ENCODE measurements around the gene ROBO1. TPM values are rescaled to one million over a fixed set of nuclear protein-coding genes. Genes with fewer than 3 reads are reported as not detected.
A peak's percentile ranks its signal among the peaks of the same experiment; 100 is the strongest.

Gene ROBO1
- total RNA-seq, 1 donor: 69.8 TPM

DNA sequence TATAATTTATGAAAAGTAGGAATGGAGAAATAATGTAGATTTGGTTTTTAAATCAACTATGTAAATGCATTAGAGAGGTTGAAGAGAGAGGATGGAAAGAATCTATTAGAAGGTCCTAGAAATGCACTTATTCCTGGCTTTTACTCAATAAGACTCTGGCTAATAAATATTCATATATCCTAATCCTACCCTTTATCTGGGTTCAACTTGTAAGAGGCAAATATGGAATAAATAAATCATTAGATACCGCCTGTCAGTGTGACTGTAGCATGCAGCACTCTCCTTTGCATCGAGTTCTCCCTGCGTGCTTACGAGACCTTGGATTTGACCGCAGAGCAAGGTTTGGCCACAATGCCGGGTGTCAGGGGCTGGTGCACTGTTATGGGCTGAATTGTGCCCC, 1156.5 kb downstream of the ROBO1 start:
- Histone ChIP-seq H3K36me3 (ENCODE audit: insufficient read depth, low read length) (peaks cover 5% of the 10 kb centered on the region), H2AFZ (ENCODE audit: low read length) (no peak overlapping the region), H3K4me2 (ENCODE audit: insufficient read depth, low read length) (no peak overlapping the region), H3K4me1 (ENCODE audit: insufficient read depth, low read length) (no peaks in the 10 kb centered on the region), H3K27me3 (ENCODE audit: insufficient read depth, low read length) (no peaks in the 10 kb centered on the region), H4K20me1 (ENCODE audit: insufficient read depth, low read length) (no peaks in the 10 kb centered on the region), H3K27ac (ENCODE audit: low read depth, low read length) (no peak overlapping the region), H3K9me3 (ENCODE audit: low read depth, low read length) (no peaks in the 10 kb centered on the region), H3K4me3 (ENCODE audit: insufficient read depth, low read length) (no peak overlapping the region), H3K79me2 (ENCODE audit: insufficient read depth, low read length) (no peaks in the 10 kb centered on the region)
- no peak for DNase-seq (ENCODE audit: insufficient read length, low spot score, missing footprints)
- TF ChIP-seq, protein P1, sequence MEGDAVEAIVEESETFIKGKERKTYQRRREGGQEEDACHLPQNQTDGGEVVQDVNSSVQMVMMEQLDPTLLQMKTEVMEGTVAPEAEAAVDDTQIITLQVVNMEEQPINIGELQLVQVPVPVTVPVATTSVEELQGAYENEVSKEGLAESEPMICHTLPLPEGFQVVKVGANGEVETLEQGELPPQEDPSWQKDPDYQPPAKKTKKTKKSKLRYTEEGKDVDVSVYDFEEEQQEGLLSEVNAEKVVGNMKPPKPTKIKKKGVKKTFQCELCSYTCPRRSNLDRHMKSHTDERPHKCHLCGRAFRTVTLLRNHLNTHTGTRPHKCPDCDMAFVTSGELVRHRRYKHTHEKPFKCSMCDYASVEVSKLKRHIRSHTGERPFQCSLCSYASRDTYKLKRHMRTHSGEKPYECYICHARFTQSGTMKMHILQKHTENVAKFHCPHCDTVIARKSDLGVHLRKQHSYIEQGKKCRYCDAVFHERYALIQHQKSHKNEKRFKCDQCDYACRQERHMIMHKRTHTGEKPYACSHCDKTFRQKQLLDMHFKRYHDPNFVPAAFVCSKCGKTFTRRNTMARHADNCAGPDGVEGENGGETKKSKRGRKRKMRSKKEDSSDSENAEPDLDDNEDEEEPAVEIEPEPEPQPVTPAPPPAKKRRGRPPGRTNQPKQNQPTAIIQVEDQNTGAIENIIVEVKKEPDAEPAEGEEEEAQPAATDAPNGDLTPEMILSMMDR (IDR thresholded peaks at IDR 0.05; ENCODE audit: extremely low read depth, low read depth, low read length): no peak

DNA sequence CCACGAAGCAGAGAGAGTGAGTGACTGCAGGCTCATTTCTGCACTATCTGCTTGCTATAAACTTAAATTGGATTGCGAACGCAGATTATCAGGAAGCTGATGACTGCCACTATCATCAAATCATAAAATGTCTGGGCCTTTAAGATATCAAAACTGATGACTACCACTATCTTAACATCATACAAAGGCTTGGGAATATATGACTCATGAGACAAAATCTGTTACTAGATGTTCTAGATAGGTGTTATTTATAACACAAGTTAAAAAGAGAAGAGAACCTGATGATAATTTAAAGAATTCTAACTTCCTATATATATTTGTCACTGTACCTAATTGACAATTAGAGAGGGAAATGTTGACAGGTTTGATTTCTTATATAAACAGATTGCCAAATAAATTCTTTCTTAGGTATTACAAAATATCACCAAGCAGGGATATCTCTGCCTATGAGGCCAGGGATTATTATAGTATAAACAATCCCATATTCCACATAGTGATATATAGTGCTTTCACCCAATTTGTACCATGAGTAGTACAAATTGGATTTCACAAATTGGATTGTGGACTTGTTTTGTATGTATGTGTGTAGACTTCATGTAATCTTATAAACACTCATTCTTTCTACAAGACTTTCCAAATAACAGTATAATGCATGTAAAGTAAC, 1157.2 kb downstream of the ROBO1 start:
- DNase-seq (ENCODE audit: insufficient read length, low spot score, missing footprints): no peak
- Histone ChIP-seq H3K79me2 (ENCODE audit: insufficient read depth, low read length) (no peaks in the 10 kb centered on the region), H2AFZ (ENCODE audit: low read length) (no peak overlapping the region), H4K20me1 (ENCODE audit: insufficient read depth, low read length) (no peaks in the 10 kb centered on the region), H3K27ac (ENCODE audit: low read depth, low read length) (no peak overlapping the region), H3K4me3 (ENCODE audit: insufficient read depth, low read length) (no peak overlapping the region), H3K4me1 (ENCODE audit: insufficient read depth, low read length) (no peaks in the 10 kb centered on the region), H3K9me3 (ENCODE audit: low read depth, low read length) (no peaks in the 10 kb centered on the region), H3K27me3 (ENCODE audit: insufficient read depth, low read length) (no peaks in the 10 kb centered on the region), H3K4me2 (ENCODE audit: insufficient read depth, low read length) (no peak overlapping the region), H3K36me3 (ENCODE audit: insufficient read depth, low read length) (peaks cover 5% of the 10 kb centered on the region)
- TF ChIP-seq, protein P1 (IDR thresholded peaks at IDR 0.05; ENCODE audit: extremely low read depth, low read depth, low read length): no peak

DNA sequence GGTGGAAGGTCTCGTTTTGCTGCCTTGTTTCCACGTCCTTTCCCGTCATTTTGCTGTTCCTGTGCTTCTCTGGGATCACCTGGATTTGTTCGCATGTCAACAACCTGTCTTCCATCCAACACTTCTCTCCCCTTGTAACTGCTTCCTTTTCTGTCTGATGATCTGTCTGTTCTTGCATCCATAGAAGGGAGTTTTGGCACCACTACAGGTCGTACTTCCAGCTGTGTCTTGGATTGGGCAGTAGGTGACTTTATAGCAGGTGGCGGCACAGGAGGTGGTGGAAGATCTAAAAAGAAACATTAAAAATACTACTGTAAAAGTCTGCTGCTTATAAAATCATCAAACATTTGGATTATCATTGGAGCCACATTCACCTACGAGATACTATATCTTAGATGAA, 1161.0 kb downstream of the ROBO1 start:
- H3K4me1 ChIP-seq (ENCODE audit: insufficient read depth, low read length): peaks cover 9% of the 10 kb centered on the region
- no peaks in the 10 kb centered on the region for H4K20me1 ChIP-seq (ENCODE audit: insufficient read depth, low read length)
- no peak for DNase-seq (ENCODE audit: insufficient read length, low spot score, missing footprints)
- H2AFZ ChIP-seq (ENCODE audit: low read length): no peak overlapping the region
- peaks cover 7% of the 10 kb centered on the region for H3K36me3 ChIP-seq (ENCODE audit: insufficient read depth, low read length)
- no peak overlapping the region for H3K27ac ChIP-seq (ENCODE audit: low read depth, low read length)
- no peak overlapping the region for H3K4me2 ChIP-seq (ENCODE audit: insufficient read depth, low read length)
- TF ChIP-seq, protein P1 (IDR thresholded peaks at IDR 0.05; ENCODE audit: extremely low read depth, low read depth, low read length): no peak
- no peaks in the 10 kb centered on the region for H3K79me2 ChIP-seq (ENCODE audit: insufficient read depth, low read length)
- H3K9me3 ChIP-seq (ENCODE audit: low read depth, low read length): no peaks in the 10 kb centered on the region
- H3K4me3 ChIP-seq (ENCODE audit: insufficient read depth, low read length): no peak overlapping the region
- no peaks in the 10 kb centered on the region for H3K27me3 ChIP-seq (ENCODE audit: insufficient read depth, low read length)

DNA sequence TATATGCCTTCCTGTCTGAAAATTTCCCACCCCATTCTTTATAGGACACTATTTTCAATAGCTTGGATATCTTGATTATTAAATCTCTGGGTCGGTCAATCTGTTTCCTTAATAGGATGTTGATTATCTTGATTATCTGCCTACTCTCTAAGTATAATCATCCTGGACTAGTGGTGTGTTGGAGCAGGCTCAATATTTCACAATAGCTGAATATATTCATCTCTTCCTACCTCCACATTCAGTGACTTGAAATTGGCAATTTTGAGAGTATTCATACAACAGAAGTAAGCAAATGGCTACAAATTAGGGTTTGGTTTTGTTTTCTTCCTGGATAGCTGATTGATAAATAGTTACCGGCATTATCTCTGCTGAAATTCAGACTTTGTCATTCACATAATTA, 1162.6 kb downstream of the ROBO1 start:
- Histone ChIP-seq H3K27me3 (ENCODE audit: insufficient read depth, low read length) (no peaks in the 10 kb centered on the region), H3K4me1 (ENCODE audit: insufficient read depth, low read length) (peaks cover 9% of the 10 kb centered on the region), H3K36me3 (ENCODE audit: insufficient read depth, low read length) (peaks cover 7% of the 10 kb centered on the region), H2AFZ (ENCODE audit: low read length) (no peak overlapping the region), H3K4me3 (ENCODE audit: insufficient read depth, low read length) (no peak overlapping the region), H3K9me3 (ENCODE audit: low read depth, low read length) (no peaks in the 10 kb centered on the region), H3K27ac (ENCODE audit: low read depth, low read length) (peak overlapping the region; percentile 25), H4K20me1 (ENCODE audit: insufficient read depth, low read length) (no peaks in the 10 kb centered on the region), H3K4me2 (ENCODE audit: insufficient read depth, low read length) (no peak overlapping the region), H3K79me2 (ENCODE audit: insufficient read depth, low read length) (no peaks in the 10 kb centered on the region)
- no peak for DNase-seq (ENCODE audit: insufficient read length, low spot score, missing footprints)
- TF ChIP-seq, protein P1 (IDR thresholded peaks at IDR 0.05; ENCODE audit: extremely low read depth, low read depth, low read length): no peak
